HG02610 (cell line): ENCODE data around the gene CYP27A1.
"Not testable (repeated sequence)": the region's sequence is repeated elsewhere in the genome, so short reads cannot be mapped to it uniquely, and the experiment has no call there.

Experiments used
- ATAC-seq: cut with Tn5 transposase; IDR thresholded peaks from one replicate; pipeline ENCODE4 v1.9.1; 2021; ENCODE audit warnings: mild to moderate bottlenecking, moderate library complexity; ENCODE audit not compliant: unreplicated experiment

Gene CYP27A1

DNA sequence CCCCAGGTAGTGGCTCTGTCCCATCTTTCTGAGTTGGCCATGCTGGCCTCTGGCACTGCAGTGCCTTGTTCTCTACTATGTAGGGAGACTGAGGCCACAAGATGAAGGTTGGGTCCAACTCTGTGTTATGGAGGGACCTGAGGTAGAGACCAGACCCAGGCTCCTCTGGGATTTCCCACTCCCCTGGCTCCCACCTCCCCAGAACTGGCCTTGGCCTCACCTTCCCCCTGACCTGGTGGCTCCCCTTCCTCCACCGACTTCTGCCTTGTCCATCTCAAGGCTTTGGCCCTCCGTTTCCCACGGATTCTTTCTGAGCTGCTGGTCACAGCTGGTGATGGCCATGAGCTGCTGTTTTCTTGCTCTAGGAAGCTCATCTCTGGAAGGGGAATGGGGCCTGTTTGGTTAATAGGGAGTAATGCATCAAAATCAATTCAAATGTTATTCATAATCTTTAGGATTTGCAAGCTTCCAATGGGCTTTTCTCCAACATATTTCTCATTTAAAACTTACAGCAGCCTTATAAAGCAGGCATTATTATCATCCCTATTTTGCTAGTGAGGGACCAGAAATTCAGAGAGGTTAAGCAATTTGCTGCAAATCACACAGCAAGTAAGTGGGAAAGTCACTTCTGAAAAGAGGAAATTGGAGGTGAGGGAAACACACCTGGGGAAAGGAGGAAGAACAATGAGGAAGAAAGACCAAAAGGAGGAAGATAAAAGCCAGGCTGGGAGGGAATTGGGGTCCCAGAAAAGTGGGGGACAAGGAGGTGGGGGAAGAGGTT lies 48.8 kb downstream of the CYP27A1 start:
- ATAC-seq = no peak

DNA sequence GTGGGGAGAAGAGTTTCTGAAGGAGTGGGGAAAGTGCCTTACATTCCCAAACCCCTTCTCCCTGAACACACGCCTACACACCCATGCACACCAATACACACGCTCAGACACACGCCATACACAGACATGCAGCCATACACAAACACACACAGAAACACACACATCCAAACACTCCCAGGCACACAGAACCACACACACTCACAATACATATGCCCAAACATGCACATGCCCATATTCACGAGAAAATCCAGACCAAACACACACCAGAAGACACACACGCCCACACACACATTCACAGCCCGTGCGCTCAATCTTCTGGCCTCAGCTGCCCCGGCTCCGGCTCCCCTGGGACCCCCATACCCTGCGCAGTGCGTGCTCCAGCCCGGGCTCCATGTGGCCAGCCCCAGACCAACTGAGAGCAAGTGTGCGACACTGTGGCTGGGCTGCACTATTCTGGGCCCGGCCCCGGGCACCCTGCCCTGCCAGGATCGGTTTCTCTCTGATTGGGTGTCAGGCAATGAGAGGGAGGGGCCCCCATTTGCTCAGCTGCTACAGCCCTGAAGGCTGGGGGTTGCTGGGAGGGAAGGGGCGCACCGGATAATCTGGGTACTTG lies 49.5 kb downstream of the CYP27A1 start, which contains the start of gene PRKAG3:
TSS of gene PRKAG3 (minus strand) at position 426 of the 613 bp plus-strand sequence.
- no peak for ATAC-seq

DNA sequence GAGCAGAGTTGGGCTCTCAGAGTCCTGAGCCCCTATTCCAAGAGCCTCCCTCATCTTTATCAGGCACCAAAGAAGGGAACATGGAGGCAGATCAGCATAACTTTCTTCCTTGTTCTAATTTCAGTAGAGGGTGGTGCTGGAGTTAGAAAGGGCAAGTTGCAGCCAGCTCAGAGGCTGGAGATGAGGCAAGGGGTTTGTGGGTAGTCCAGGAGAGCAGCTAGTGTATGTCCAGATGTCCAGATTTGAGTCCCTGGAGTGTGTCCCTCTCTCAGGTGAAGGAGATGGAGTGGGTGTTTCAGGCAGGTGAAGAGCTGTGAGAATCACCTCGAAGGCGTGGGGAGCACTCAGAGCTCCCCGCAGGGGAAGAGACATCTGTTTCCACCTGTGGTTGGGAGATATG lies 50.1 kb downstream of the CYP27A1 start:
- ATAC-seq = no peak

DNA sequence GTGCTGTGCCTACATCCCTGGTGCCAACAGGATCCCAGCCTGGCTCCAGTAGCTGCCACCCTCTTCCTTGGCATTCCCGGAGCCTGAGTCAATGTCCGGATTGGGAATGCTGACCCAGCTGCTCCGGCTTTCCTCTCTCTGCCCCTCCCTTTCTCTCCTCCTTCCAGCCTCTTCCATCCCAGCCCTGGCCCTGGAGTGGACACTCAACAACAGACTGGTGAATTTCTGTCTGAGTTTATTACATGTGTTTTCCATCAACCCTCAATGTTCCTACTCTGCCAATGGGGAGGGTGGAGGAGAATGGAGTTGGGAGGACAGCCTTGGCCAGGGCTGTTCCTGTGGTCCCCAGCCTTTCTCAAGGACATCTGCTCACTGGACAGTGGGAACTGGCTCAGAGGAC lies 50.6 kb downstream of the CYP27A1 start:
- ATAC-seq = no peak

DNA sequence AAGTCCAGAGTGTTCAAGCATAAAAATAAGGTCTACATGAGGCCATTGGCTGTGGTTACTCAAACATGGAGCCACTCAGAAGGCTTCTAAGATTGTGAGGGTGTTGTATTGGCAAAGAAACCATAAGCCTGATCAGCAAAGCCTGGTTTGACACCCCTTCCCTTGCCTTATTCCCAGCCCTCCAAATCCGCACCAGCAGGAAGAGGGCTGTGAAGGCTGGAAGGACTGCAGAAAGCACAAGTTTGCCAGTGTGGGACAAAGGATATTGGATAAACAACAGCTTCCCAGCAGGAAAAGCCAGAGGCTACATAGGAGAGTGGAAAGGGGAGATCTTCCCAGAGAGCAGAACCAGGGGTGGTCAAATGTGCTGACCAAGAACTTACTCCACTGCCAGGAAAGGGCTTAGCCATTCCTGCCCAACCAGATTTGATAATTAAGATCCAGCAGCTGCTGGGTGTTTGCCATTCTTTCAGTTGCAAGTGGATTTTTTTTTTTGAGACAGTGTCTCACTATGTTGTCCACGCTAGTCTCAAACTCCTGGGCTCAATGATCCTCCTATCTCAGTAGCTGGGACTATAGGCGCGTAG lies 51.2 kb downstream of the CYP27A1 start:
- ATAC-seq = no peak

DNA sequence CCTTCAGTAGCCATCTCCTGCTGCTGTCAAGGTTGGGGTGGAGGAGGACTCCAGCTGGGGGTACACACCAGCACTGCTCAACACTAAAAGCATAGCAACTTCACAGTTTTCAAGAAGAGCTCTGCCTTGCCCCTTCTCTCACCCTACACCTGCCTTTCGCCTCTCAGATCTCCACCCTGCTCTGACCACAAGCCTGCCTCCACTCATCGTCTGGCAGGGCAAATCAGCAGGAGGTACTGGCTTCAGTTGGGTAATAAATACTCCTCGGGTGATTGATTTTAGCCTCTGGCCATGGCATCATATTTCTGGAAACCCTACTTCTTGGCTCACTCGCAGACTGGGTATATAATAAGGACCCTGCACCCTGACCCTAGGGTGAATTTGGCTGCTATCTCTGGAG lies 52.7 kb downstream of the CYP27A1 start:
- no peak for ATAC-seq

DNA sequence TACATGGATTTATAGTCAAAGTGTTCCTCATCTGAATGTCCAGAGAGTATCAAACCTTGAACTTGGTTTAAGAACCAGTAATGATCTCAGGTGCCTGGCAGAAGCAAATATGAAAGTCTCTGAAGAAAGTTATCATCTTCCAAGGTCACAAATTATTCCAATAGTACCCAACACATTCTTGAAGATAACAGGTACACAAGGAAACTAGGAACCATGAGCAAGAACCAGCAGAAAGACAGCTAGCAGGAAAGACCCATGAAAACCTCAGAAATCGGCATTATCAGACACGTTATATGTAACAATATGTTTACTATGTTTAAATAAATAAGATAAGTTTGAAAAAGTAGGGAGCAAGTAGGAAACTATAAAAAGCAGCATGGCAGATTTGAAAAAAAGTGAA lies 55.5 kb downstream of the CYP27A1 start:
- no peak for ATAC-seq

DNA sequence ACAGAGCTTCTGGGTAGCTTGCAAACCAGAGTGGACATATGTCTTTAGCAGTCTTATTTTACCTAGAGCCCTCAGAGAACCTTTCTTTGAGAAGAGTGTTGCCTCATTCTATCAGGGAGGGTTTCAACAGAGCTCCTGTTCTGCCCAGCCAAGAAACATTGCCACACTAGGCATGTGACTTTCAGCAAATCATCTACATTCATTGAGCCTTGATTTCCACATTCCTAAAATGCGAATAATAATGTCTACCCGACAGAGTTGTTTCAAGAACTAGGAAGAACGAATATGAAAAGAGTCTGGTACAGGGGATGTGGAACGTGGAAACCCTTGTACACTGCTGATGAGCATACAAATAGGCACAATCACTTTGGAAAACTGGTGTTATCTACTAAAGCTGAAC lies 57.5 kb downstream of the CYP27A1 start:
- ATAC-seq = no peak

DNA sequence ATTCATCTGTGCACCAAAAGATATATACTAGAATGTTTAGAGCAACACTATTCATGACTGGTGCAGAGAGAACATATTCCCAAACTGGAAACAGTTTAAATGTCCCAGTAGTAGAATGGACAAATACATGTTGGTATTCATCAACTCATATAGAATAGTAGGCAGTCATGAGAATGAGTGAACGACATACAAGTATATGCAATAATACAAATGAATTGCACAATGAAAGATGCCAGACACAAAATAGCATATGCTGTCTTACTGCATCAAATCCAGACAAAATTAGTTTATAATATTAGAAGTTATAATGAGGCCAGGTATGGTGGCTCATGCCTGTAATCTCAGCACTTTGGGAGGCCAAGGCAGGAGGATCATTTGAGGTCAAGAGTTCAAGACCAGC lies 57.9 kb downstream of the CYP27A1 start:
- ATAC-seq = no peak

DNA sequence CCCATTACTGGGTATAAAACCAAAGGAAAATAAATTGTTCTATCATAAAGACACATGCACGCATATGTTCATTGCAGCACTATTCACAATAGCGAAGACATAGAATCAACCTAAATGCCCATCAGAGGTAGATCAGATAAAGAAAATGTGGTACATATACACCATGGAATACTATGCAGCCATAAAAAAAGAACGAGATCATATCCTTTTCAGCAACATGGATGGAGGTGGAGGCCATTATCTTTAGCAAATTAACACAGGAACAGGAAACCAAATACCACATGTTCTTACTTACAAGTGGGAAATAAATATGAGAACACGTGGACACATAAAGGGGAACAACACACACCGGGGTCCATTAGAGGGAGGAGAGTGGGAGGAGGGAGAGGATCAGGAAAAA lies 62.4 kb downstream of the CYP27A1 start:
- not testable (repeated sequence) for ATAC-seq

DNA sequence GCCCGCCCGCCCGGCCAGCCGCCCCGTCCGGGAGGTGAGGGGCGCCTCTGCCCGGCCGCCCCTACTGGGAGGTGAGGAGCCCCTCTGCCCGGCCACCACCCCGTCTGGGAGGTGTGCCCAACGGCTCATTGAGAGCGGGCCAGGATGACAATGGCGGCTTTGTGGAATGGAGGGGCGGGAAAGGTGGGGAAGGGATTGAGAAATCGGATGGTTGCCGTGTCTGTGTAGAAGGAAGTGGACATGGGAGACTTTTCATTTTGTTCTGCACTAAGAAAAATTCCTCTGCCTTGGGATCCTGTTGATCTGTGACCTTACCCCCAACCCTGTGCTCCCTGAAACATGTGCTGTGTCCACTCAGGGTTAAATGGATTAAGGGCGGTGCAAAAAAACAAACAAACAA lies 65.0 kb downstream of the CYP27A1 start:
- not testable (repeated sequence) for ATAC-seq

DNA sequence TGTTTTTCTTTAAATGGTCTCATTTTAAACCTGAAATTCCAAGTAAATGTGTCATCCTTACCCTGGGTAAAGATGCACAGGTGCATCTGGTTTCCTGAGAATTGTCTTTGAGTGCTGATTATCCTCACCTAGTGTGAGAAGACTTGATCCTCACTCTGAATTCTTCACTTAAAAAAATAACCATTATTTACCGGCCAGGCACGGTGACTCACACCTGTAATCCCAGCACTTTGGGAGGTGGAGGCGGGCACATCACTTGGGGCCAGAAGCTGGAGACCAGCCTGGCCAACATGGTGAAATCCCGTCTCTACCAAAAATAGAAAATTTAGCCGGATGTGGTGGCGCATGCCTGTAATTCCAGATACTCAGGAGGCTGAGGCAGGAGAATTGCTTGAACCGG lies 67.8 kb downstream of the CYP27A1 start:
- no peak for ATAC-seq

DNA sequence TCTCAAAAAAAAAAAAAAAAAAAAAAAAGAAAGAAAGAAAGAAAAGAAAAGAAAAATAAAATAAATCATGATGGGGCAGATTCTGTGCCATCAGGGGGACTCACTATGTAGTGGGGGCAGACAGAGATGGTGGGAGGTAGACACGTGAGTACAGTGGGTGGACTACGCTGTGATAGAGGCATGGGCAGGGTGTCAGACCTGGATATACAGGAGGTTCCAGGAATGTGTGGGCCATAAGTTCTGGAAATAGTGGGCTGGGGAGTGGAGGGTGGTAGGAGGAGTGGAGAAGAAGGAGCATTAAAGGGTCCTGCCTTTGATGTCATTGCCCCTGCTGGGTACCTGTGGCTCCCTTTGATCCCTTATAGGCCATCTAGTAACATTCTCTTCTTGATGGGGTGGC lies 68.8 kb downstream of the CYP27A1 start:
- ATAC-seq = no peak

DNA sequence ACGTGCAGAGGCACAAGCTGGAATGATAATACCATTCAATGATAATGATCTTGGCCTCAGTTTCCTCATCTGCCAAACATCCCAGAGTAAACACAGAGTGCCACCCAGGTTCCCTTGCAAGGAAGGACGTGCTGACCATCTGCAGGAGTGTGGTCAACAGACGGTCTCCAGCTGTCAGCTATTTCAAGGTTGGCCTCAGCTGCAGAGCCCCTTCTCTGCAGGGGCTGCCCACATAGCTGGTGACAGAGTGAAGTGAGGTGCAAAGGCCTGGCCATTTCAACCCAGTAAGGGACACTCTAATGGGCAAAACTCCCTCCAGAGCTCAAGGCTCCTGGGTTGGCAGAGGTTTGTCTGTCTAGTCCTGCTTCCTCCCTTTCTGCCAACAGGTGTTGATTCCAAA lies 69.3 kb downstream of the CYP27A1 start:
- ATAC-seq = no peak

DNA sequence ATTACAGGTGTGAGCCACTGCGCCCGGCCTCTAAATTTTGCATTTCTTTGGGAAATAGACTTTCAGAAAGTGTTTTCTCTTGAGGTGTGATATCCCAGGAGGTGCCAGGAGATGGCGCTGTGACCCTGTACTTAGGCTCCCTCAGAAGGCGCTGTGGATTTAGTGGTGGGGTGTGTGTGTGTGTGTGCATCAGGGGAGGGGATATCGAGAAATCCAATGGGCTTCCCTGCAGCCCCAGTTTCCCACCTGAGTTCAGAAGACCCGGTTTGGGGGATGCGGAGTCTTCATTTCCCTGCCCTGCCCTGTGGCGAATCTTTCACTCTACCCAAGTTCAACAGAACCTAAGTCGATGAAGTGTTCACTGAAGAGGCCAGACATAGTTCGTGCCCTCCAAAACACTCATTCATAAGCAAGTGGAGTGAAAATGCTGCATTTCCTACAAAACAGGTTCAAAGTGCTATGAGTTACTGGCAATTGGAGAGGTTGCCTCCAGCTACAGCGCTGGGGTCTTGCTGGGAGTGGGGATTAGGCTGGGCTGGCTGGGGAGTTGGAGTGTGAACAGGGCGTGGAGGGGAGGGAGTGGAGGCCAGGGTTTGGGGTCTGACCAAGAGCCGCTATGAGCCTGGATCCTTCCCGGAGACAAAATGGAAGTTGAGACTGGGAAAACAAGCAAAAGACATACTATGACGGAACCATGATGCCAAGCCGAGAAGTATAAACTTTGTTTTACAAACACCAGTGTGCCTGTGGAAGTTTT lies 71.1 kb downstream of the CYP27A1 start:
- no peak for ATAC-seq

DNA sequence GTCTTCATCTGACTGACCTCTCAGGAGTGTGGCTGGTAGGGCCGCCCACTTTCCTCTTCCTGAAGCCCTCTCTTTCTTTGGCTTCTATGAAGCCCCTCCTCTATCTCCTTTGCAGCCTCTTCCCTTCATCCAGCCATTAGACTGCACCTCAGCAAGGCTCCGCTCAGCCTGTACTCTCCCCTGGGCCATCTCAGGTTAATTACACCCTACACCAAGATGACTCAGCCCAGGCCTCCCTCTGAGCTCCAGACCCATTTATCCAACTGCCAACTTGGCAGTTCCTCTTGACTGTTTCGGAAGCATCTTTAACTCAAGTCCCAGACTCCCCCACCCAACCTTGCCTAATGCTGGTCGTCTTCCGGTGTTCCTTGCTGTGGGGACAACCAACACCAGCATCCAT lies 71.8 kb downstream of the CYP27A1 start:
- no peak for ATAC-seq

DNA sequence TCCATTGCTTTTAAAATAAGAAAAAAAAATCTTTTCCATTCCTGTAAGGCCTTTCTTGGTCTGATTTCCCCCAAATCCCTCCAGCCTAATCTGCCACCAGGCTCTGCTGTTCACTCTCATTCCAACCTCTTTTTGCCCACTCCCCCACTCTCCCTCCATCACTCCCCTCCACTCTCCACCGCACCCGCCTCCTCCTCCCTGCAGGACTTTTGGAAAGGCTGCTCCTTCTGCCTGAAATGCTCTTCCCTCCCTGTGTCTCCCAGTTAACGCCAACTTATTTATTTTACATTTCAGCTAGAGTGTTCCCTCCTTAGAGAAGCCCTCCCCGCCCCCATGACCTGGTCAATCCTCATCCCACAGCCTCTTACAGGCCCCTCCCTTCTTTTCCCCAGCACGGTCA lies 72.9 kb downstream of the CYP27A1 start:
- no peak for ATAC-seq

DNA sequence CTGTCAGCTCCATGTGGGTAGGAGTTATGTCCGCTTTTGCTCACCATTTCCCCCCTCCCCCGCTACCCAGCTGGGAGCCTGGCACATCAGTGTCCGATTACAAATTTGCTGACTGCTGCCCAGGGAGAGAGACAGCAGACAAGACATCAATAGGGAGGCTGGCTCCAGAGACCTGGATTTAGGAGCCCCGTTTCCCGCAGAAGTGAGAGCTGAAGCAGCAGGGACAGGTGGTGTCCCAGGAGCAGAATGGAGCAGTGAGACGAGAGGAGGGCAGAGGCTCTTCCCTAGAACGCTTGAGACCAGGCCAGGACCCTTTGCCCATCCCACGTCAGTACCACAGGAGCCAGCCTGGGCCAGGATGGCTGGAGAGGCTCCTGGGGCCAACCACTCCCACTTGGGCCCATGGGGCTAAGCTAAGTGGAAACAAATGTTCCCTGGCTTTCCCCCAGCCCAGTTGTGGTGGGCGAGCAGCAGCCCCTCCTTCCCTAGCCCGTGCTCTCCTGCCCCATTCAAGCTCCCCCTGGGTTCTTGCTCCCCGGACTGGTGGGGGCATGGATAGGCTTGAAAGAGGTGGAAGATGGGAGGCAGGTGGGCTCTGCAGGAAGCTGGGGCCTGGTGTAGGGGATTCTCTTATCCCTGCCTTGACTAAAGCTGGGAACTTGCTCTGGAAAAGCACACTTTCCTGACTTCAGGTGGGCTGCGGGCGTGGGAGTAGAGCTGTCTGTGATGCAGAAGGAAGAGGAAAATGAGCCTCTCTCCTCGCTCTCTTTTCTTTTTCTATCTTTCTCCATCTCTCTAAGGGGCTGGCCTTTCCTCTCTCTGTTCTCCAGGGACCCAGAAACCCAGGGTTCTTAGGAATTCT lies 73.6 kb downstream of the CYP27A1 start:
- ATAC-seq = no peak

DNA sequence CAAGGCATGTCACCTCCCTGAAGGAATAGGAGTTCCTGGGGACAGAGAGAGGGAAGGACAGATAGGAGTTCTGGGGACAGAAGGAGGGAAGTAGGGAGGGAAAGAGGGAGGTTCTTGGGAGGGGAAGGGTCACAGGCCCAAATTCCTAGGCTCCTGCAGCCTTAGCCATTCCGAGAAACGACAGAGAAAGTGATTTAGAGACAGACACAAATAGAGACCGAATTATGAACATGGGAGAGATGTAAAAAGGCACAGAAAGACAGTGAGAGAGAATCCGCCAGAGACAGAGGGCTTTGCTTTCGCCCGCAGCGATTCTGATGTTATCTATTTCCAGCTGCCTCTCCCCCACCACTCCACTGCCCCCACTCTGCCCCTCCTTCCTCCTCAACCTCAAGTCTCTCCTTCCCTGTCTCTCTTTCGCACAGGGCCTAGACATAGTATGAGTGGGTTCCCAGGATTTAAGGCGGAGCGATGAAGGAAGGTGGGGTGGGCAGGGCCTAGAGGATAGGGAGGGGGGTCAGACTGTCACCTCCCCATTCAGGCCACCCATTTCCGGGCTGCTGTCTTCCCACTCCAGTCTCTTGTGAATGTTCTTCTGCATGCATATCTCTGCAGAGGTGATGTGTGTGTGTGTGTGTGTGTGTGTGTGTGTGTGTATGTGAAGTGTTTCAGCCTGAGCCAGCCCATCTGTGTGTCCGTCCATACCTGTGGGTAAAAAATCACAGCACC lies 74.4 kb downstream of the CYP27A1 start:
- ATAC-seq = no peak

DNA sequence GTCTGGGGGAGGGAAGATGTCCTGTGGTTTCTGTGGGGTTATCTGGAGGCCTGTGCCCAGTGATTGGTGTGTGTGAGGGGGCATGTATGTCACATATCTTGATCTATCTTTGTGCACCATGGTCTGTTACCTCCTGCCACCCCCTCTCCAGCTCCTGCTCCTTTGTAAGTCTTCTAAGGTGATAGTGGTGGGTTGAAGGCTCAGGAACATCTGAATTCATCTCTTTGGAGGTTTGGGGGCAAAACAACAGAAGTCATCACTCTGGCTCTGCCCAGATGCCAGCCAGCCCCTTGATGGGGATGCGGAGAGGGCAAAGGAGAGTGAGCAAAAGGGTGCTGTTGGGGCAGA lies 74.9 kb downstream of the CYP27A1 start:
- ATAC-seq = no peak
